ENCODE measurements around the gene STXBP5L.

DNA sequence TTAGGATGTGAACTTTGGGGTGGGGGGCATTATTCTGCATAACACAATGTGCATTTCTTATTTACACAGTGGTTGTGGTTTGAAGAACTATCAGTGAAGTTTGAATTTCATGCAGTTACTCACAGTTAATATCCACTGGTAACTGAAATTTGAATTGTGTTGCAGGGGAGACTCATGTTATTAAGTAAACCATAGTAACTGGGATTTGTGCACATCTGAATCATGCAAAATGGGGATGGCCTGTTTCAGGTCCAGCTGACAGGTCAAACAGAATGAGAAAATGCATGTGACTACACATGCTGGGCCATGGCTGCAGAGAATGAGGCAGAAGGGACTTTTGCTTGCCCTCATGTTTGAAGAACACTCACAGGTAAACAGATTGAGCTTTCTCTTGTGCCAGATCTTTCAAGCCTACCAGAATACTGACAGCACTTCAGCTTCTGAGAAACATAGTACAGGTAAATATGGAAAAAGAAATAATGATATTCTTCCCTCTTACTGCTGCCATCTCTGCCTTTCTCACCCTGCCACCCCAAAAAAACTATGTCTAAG lies 522.7 kb downstream of the STXBP5L start:
- TF ChIP-seq POLR2AphosphoS5 (IDR thresholded peaks at IDR 0.05) (no peak), POLR2A (IDR thresholded peaks at IDR 0.05; ENCODE audit: low read depth) (no peak)
- TF ChIP-seq, protein P1, sequence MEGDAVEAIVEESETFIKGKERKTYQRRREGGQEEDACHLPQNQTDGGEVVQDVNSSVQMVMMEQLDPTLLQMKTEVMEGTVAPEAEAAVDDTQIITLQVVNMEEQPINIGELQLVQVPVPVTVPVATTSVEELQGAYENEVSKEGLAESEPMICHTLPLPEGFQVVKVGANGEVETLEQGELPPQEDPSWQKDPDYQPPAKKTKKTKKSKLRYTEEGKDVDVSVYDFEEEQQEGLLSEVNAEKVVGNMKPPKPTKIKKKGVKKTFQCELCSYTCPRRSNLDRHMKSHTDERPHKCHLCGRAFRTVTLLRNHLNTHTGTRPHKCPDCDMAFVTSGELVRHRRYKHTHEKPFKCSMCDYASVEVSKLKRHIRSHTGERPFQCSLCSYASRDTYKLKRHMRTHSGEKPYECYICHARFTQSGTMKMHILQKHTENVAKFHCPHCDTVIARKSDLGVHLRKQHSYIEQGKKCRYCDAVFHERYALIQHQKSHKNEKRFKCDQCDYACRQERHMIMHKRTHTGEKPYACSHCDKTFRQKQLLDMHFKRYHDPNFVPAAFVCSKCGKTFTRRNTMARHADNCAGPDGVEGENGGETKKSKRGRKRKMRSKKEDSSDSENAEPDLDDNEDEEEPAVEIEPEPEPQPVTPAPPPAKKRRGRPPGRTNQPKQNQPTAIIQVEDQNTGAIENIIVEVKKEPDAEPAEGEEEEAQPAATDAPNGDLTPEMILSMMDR (IDR thresholded peaks at IDR 0.05), result no peak

Data from esophagus muscularis mucosa (tissue), 3 donors.